Measurements from ENCODE around the gene CELSR1. TPM values are rescaled to one million over a fixed set of nuclear protein-coding genes. Genes with fewer than 3 reads are reported as not detected.
A peak's percentile ranks its signal among the peaks of the same experiment; 100 is the strongest.

Gene CELSR1
- total and polyA plus RNA-seq, 2 donors (not counting 1 experiment from before 2014, with no cell fraction given) = 30.2 to 34.8 TPM

DNA sequence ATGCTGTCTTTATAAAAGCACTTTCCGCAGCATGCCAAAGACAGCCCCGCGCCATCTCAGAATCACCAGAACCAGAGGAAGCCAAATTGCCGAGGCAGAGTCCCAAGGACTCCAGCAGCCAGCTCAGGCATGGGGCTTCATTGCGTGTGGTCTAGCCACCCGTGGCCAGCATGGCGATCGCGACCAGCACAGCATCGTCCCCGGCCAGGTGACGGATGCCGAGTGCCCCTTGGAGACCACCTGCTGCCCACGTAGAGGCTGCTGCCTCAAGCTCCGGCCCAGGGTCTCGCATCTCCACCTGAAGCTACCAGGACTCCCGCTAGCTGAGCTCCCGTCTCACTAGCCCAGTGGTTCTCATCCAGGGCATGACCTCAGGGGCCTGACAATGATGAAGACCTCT, 109.2 kb downstream of the CELSR1 start:
- Histone ChIP-seq H3K9ac (ENCODE audit: low read length) (no peak overlapping the region), H3K4me3 (ENCODE audit: control extremely low read depth in 1 of 5, extremely low read depth in 1 of 5, insufficient read depth in 1 of 5, low read depth in 2 of 5, low read length in 4 of 5) (no peak overlapping the region), H4K20me1 (ENCODE audit: control insufficient read depth, insufficient read depth, low read length, poor library complexity, severe bottlenecking) (no peaks in the 10 kb centered on the region), H3K27ac (ENCODE audit: low read length in 2 of 2) (no peak overlapping the region), H3K36me3 (replicated peaks in 1 of 2; ENCODE audit: control extremely low read depth in 1 of 2, control insufficient read depth in 1 of 2, extremely low read depth in 1 of 2, insufficient read depth in 2 of 2, low read length in 1 of 2) (peaks cover 0 to 21% of the 10 kb centered on the region in 2 experiments), H3K27me3 (replicated peaks in 1 of 4; ENCODE audit: control extremely low read depth in 1 of 4, control insufficient read depth in 3 of 4, insufficient read depth in 4 of 4, low read length in 3 of 4) (no peaks in the 10 kb centered on the region), H3K79me2 (ENCODE audit: control insufficient read depth, insufficient read depth, low read length) (peaks cover 66% of the 10 kb centered on the region), H2AFZ (ENCODE audit: insufficient read depth, low read depth, low read length, poor library complexity, severe bottlenecking) (no peak overlapping the region), H3K9me3 (ENCODE audit: control extremely low read depth in 1 of 3, control insufficient read depth in 2 of 3, insufficient read depth in 1 of 3, low read length in 2 of 3) (peaks cover 0 to 18% (median 6%) of the 10 kb centered on the region in 3 donors), H3K4me2 (replicated peaks; ENCODE audit: low read depth, low read length, poor library complexity, severe bottlenecking) (no peak overlapping the region), H3K4me1 (ENCODE audit: control insufficient read depth in 2 of 2, insufficient read depth in 2 of 2, low read length in 2 of 2) (peaks cover 10 to 37% of the 10 kb centered on the region in 2 donors)
- 97% methylated on average over 18 of the region's 18 CpGs for WGBS (ENCODE audit: insufficient coverage)
- Mint-ChIP-seq H3K4me3 (no peak overlapping the region), H3K9me3 (ENCODE audit: insufficient read depth) (peaks cover 3% of the 10 kb centered on the region), H3K4me1 (peaks cover 52% of the 10 kb centered on the region), H3K27ac (no peak overlapping the region), H3K27me3 (no peaks in the 10 kb centered on the region)
- no peak for ATAC-seq (ENCODE audit: low read depth)
- intact Hi-C loops (cut with micrococcal nuclease) = no loop called here
- CTCF ChIA-PET = interaction anchor here (1.5 kb wide), 1 partner anchor 60 kb away, joined by 3 read pairs; no protein-coding TSS in a partner anchor
- TF ChIP-seq CTCF (IDR thresholded peaks at IDR 0.05) (no peak), EZH2 (IDR thresholded peaks at IDR 0.05; ENCODE audit: borderline replicate concordance, insufficient read depth, low read depth, low read length, poor library complexity, severe bottlenecking) (no peak)
- no peak for DNase-seq
- POLR2A ChIA-PET = interaction anchor here (0.6 kb wide), 1 partner anchor 657 kb away, joined by 5 read pairs; no protein-coding TSS in a partner anchor

- WGBS (ENCODE audit: insufficient coverage) = no CpG with 5 or more reads among the region's 3 CpGs
- TF ChIP-seq CTCF (IDR thresholded peaks at IDR 0.05) (no peak), EZH2 (IDR thresholded peaks at IDR 0.05; ENCODE audit: borderline replicate concordance, insufficient read depth, low read depth, low read length, poor library complexity, severe bottlenecking) (no peak)
- Histone ChIP-seq H3K79me2 (ENCODE audit: control insufficient read depth, insufficient read depth, low read length) (peaks cover 40% of the 10 kb centered on the region), H3K9ac (ENCODE audit: low read length) (no peak overlapping the region), H3K27ac (ENCODE audit: low read length in 2 of 2) (no peak overlapping the region), H3K27me3 (replicated peaks in 1 of 4; ENCODE audit: control extremely low read depth in 1 of 4, control insufficient read depth in 3 of 4, insufficient read depth in 4 of 4, low read length in 3 of 4) (no peaks in the 10 kb centered on the region), H3K4me3 (ENCODE audit: control extremely low read depth in 1 of 5, extremely low read depth in 1 of 5, insufficient read depth in 1 of 5, low read depth in 2 of 5, low read length in 4 of 5) (no peak overlapping the region), H3K9me3 (ENCODE audit: control extremely low read depth in 1 of 3, control insufficient read depth in 2 of 3, insufficient read depth in 1 of 3, low read length in 2 of 3) (peaks cover 0 to 22% (median 6%) of the 10 kb centered on the region in 3 donors), H3K4me2 (replicated peaks; ENCODE audit: low read depth, low read length, poor library complexity, severe bottlenecking) (no peak overlapping the region), H4K20me1 (ENCODE audit: control insufficient read depth, insufficient read depth, low read length, poor library complexity, severe bottlenecking) (peaks cover 7% of the 10 kb centered on the region), H3K36me3 (replicated peaks in 1 of 2; ENCODE audit: control extremely low read depth in 1 of 2, control insufficient read depth in 1 of 2, extremely low read depth in 1 of 2, insufficient read depth in 2 of 2, low read length in 1 of 2) (peaks cover 0 to 12% of the 10 kb centered on the region in 2 experiments), H2AFZ (ENCODE audit: insufficient read depth, low read depth, low read length, poor library complexity, severe bottlenecking) (no peak overlapping the region), H3K4me1 (ENCODE audit: control insufficient read depth in 2 of 2, insufficient read depth in 2 of 2, low read length in 2 of 2) (peaks cover 6 to 37% of the 10 kb centered on the region in 2 donors)
- H3K4me3 Mint-ChIP-seq = no peak overlapping the region
- DNase-seq (no peak), ATAC-seq (ENCODE audit: low read depth) (no peak)
- ChIA-PET CTCF (no interaction called here), POLR2A (no interaction called here)
- intact Hi-C loops (cut with micrococcal nuclease) = no loop called here
- H3K4me1 Mint-ChIP-seq = peaks cover 36% of the 10 kb centered on the region
- H3K9me3 Mint-ChIP-seq (ENCODE audit: insufficient read depth) = peaks cover 3% of the 10 kb centered on the region
- H3K27me3 Mint-ChIP-seq = no peaks in the 10 kb centered on the region
- peak overlapping the region; percentile 81 for H3K27ac Mint-ChIP-seq
Observed at GRCh38 chr22:46425016-46425415, 112.4 kb downstream of the CELSR1 start.
